ENCODE data around the gene LMO7. TPM values are rescaled to one million over a fixed set of nuclear protein-coding genes. Genes with fewer than 3 reads are reported as not detected.

LMO7 gene
- total RNA-seq, 4 donors from 2014 or later, result 87.0 to 293 (median 187) TPM

DNA sequence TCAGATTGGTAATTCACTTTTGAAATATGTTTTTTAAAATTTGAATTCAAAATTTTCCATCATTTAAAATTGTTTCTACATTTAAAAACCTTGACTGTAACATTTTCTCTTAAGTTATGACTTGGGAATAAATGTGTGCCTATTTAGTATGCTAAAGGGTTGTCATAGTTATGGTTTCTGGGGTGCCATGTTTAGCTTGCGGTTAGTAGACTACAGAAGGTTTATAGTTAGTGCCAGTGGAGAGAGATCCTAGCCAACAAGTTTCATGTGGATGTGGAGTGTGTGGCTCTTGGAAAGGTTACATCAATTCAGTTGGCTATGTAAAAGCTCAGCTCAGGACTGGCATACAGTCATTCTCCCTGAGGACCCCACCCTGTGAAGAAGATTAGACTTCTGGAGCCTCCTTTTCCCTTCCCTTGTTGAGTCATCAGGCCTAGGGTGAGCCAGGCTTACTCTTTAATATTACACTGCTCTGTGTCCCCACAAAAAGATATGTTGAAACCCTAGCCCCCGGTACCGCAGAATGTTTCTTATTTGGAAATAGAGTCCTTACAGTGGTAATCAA is 20.4 kb downstream of the LMO7 start:
- no peaks in the 10 kb centered on the region for H3K36me3 ChIP-seq
- TF ChIP-seq CTCF (IDR thresholded peaks at IDR 0.05) (no peak), POLR2A (IDR thresholded peaks at IDR 0.05) (no peak)
- WGBS, 2 donors, result 88 to 100% methylated on average over 3 of the region's 3 CpGs
- intact Hi-C loops (cut with DNase I), result no loop called here
- no peaks in the 10 kb centered on the region for H3K4me1 ChIP-seq
- H3K27me3 ChIP-seq, result no peaks in the 10 kb centered on the region
- no peak overlapping the region for H3K27ac ChIP-seq
- no peak overlapping the region for H3K4me3 ChIP-seq
- DNase-seq, result no peak
- H3K9me3 ChIP-seq, result no peaks in the 10 kb centered on the region

DNA sequence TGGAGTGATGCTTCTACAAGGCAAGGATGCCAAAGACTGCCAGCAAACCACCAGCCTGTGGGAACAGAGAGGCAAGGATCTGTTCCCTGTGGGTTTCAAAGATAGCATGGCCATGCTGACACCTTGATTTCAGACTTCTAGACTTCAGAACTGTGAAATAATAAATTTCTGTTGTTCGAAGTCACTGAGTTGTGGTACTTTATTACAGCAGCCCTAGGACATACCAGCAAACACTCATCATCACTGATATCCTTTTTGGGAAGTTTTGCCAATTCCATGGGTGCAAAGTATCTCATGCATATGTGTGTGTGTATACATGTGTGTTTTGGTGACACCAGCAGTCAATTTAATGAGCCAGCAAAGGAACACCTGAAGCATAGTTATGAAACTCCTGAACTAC is 21.0 kb downstream of the LMO7 start:
- WGBS, 2 donors, result 100% methylated on average over 1 of the region's 1 CpG
- no peaks in the 10 kb centered on the region for H3K9me3 ChIP-seq
- no peak overlapping the region for H3K4me3 ChIP-seq
- no peak for DNase-seq
- H3K27me3 ChIP-seq, result no peaks in the 10 kb centered on the region
- TF ChIP-seq CTCF (IDR thresholded peaks at IDR 0.05), result no peak
- TF ChIP-seq POLR2A (IDR thresholded peaks at IDR 0.05), result no peak
- intact Hi-C loops (cut with DNase I), result no loop called here
- no peaks in the 10 kb centered on the region for H3K36me3 ChIP-seq
- no peaks in the 10 kb centered on the region for H3K4me1 ChIP-seq
- no peak overlapping the region for H3K27ac ChIP-seq

- no peak overlapping the region for H3K27ac ChIP-seq
- intact Hi-C loops (cut with DNase I), result no loop called here
- DNase-seq, result no peak
- no peaks in the 10 kb centered on the region for H3K9me3 ChIP-seq
- H3K36me3 ChIP-seq, result no peaks in the 10 kb centered on the region
- 70 to 75% methylated on average over 3 of the region's 3 CpGs for WGBS, 2 donors
- H3K4me3 ChIP-seq, result no peak overlapping the region
- H3K27me3 ChIP-seq, result no peaks in the 10 kb centered on the region
- no peak for TF ChIP-seq CTCF (IDR thresholded peaks at IDR 0.05)
- no peak for TF ChIP-seq POLR2A (IDR thresholded peaks at IDR 0.05)
- H3K4me1 ChIP-seq, result no peaks in the 10 kb centered on the region
Observed at GRCh38 chr13:75660694-75661093, 24.6 kb downstream of the LMO7 start.

DNA sequence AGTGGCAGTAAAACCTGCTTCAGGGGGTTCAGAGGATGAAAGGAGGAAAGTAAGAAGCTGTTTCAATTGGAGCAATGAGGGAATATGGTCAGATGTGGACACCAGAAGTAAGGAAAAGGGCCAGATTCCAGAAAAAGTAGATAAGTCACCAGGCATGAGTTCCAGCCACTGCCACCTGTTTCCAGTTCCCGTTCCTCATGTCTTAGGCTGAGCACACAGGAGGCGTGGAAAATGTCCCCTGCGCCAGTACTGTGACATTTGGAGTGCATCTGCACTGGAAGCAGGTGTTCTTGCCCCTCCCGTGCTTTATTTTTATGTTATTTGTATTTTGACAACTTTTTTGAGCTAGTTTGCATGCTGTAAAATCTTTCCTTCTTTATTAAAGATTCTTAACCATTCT is 25.3 kb downstream of the LMO7 start:
- no peak overlapping the region for H3K4me3 ChIP-seq
- H3K9me3 ChIP-seq, result no peaks in the 10 kb centered on the region
- intact Hi-C loops (cut with DNase I), result no loop called here
- no peaks in the 10 kb centered on the region for H3K36me3 ChIP-seq
- no peaks in the 10 kb centered on the region for H3K27me3 ChIP-seq
- DNase-seq, result no peak
- H3K4me1 ChIP-seq, result peaks cover 0 to 3% (median 0%) of the 10 kb centered on the region in 3 donors
- 77 to 82% methylated on average over 4 of the region's 4 CpGs for WGBS, 2 donors
- no peak overlapping the region for H3K27ac ChIP-seq
- TF ChIP-seq CTCF (IDR thresholded peaks at IDR 0.05), result no peak
- TF ChIP-seq POLR2A (IDR thresholded peaks at IDR 0.05), result no peak

- Histone ChIP-seq H3K36me3 (no peaks in the 10 kb centered on the region), H3K27me3 (no peaks in the 10 kb centered on the region), H3K27ac (no peak overlapping the region), H3K4me1 (peaks cover 0 to 9% (median 0%) of the 10 kb centered on the region in 3 donors), H3K9me3 (no peaks in the 10 kb centered on the region), H3K4me3 (no peak overlapping the region)
- intact Hi-C loops (cut with DNase I), result no loop called here
- no peak for DNase-seq
- WGBS, 2 donors, result 17 to 42% methylated on average over 1 of the region's 1 CpG
- no peak for TF ChIP-seq POLR2A (IDR thresholded peaks at IDR 0.05)
- TF ChIP-seq CTCF (IDR thresholded peaks at IDR 0.05), result no peak
Observed at GRCh38 chr13:75666646-75667351, 30.7 kb downstream of the LMO7 start.
